ENCODE measurements around the gene CAPN14.

CAPN14 gene

GRCh38 chr2:31129375-31130171 lies 87.7 kb downstream of the CAPN14 start:
- TF ChIP-seq ZFP3 (CRISPR knock-in tag; IDR thresholded peaks at IDR 0.05) (no peak), ZFP30 (CRISPR knock-in tag; IDR thresholded peaks at IDR 0.05) (no peak), SNAI2 (CRISPR knock-in tag; IDR thresholded peaks at IDR 0.05) (no peak), ZNF8 (CRISPR knock-in tag; IDR thresholded peaks at IDR 0.05) (no peak), CREB5 (CRISPR knock-in tag; IDR thresholded peaks at IDR 0.05; ENCODE audit: low read depth) (no peak), TCF4 (CRISPR knock-in tag; IDR thresholded peaks at IDR 0.05; ENCODE audit: borderline replicate concordance) (no peak), CSDC2 (CRISPR knock-in tag; IDR thresholded peaks at IDR 0.05) (no peak), TOX (CRISPR knock-in tag; IDR thresholded peaks at IDR 0.05; ENCODE audit: borderline replicate concordance) (no peak), OSR1 (CRISPR knock-in tag; IDR thresholded peaks at IDR 0.05) (no peak), ZC3H10 (CRISPR knock-in tag; IDR thresholded peaks at IDR 0.05) (no peak), BACH2 (CRISPR knock-in tag; IDR thresholded peaks at IDR 0.05; ENCODE audit: borderline replicate concordance) (no peak), POU6F1 (CRISPR knock-in tag; IDR thresholded peaks at IDR 0.05; ENCODE audit: borderline replicate concordance, low read depth) (no peak), PPARA (CRISPR knock-in tag; IDR thresholded peaks at IDR 0.05; ENCODE audit: borderline replicate concordance) (no peak), ISL1 (CRISPR knock-in tag; IDR thresholded peaks at IDR 0.05) (no peak), TSHZ2 (CRISPR knock-in tag; IDR thresholded peaks at IDR 0.05) (no peak), ARNTL (CRISPR knock-in tag; IDR thresholded peaks at IDR 0.05; ENCODE audit: borderline replicate concordance, low read depth) (no peak), ZNF565 (CRISPR knock-in tag; conservative IDR thresholded peaks at IDR 0.05; ENCODE audit: low read depth) (no peak), GLIS3 (CRISPR knock-in tag; IDR thresholded peaks at IDR 0.05) (no peak)
- ATAC-seq: no peak

- no peak for TF ChIP-seq CSDC2 (CRISPR knock-in tag; IDR thresholded peaks at IDR 0.05)
- no peak for TF ChIP-seq ISL1 (CRISPR knock-in tag; IDR thresholded peaks at IDR 0.05)
- no peak for TF ChIP-seq RARB (CRISPR knock-in tag; IDR thresholded peaks at IDR 0.05)
- TF ChIP-seq ESRRG (CRISPR knock-in tag; IDR thresholded peaks at IDR 0.05): no peak
- no peak for TF ChIP-seq ZFP30 (CRISPR knock-in tag; IDR thresholded peaks at IDR 0.05)
- TF ChIP-seq ZC3H10 (CRISPR knock-in tag; IDR thresholded peaks at IDR 0.05): no peak
- no peak for ATAC-seq
Measured at GRCh38 chr2:31127931-31128330, 89.4 kb downstream of the CAPN14 start.

- TF ChIP-seq ISL1 (CRISPR knock-in tag; IDR thresholded peaks at IDR 0.05): no peak
- no peak for ATAC-seq
Measured at GRCh38 chr2:31125918-31126695, 91.2 kb downstream of the CAPN14 start.

GRCh38 chr2:31124904-31125303 lies 92.4 kb downstream of the CAPN14 start:
- TF ChIP-seq ZFP3 (CRISPR knock-in tag; IDR thresholded peaks at IDR 0.05): no peak
- no peak for TF ChIP-seq GLIS3 (CRISPR knock-in tag; IDR thresholded peaks at IDR 0.05)
- TF ChIP-seq POU6F1 (CRISPR knock-in tag; IDR thresholded peaks at IDR 0.05; ENCODE audit: borderline replicate concordance, low read depth): no peak
- no peak for TF ChIP-seq ISL1 (CRISPR knock-in tag; IDR thresholded peaks at IDR 0.05)
- TF ChIP-seq ZNF70 (CRISPR knock-in tag; IDR thresholded peaks at IDR 0.05): no peak
- TF ChIP-seq PPARA (CRISPR knock-in tag; IDR thresholded peaks at IDR 0.05; ENCODE audit: borderline replicate concordance): no peak
- TF ChIP-seq TSHZ2 (CRISPR knock-in tag; IDR thresholded peaks at IDR 0.05): no peak
- TF ChIP-seq CSDC2 (CRISPR knock-in tag; IDR thresholded peaks at IDR 0.05): no peak
- ATAC-seq: no peak
